Endothelial cell of hepatic sinusoid (primary cell): ENCODE measurements around the gene MGAT4C.

Experiments used
- in situ Hi-C: cut with HindIII; loops from 2 replicates; pipeline ENCODE4 v1.10.0; 2017; ENCODE audit warnings: low sequenced_read_pairs

Gene MGAT4C

DNA sequence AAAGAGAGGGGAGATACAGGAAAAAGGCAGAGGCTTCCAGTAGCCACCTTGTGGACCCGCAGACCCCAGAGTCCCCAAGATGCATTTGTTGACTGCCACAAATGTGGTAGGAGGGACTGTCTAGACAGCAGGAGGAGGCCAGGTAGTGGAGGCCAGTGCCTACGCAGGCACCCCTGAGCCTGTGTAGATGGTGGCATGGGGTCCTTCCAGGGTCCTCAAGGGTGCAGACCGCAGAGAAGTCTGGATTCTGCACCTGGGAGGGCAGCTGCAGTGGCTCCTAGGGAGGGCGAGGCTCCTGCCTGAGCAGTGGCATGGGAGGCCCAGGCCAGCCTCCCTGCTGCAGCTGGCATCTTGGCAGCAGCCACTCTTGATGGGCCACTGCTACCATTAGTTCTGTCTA lies 262.4 kb downstream of the MGAT4C start:
- in situ Hi-C loops: no loop called here

DNA sequence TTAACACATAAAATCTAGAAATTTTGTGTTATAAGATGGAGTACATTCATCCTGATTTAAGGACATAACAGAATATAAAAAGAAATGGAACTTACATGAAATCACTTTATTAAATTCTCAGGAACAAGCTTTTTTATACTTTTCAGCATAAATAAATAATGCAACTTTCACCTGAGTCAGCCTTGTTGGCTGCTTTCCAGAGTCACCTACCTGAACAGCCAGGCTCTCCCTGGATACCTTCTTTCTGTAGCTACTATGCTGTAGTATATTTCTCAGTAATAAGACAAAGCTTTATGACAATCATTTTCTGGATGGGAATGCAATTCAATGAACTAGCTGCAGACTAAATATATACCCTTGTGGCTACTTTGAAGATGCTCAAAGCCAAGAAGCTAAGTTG lies 270.2 kb downstream of the MGAT4C start:
- in situ Hi-C loops: no loop called here

DNA sequence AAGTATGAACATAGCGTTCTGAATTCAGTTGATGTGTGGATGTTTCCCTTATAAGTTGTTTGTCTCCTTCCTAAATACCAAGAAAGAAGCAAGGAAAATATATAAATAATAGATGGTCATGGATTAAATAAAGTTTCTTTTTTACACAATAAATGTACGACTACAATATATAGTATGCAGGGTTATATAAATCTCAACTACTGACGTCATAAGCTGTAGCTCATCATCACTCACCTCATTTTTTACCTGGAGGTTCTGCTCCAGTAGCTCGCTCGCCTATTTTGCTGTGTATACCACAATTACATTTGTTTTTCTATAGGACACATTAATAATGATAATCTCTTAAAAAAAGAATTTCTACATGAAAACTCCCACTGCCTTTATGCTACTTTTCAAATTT lies 272.6 kb downstream of the MGAT4C start:
- in situ Hi-C loops: no loop called here

DNA sequence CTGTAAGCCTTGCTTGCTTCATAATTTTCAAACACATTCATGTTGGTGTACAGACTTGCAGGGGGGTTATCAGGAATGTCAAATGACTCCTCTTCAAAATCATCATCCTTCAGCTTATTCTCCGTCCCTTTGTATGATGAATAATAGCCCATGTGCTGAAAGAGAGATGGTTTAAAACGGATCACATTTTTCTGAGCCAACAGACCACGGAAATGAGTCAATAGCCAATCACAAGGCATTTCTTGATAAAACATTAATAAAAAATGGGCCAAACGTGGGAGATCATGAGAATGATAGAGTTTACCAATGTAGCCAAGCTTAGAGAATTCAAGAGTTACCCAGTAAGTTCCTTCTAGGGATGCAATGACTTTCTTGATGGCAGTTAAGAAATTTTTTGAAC lies 276.6 kb downstream of the MGAT4C start:
- in situ Hi-C loops: no loop called here

DNA sequence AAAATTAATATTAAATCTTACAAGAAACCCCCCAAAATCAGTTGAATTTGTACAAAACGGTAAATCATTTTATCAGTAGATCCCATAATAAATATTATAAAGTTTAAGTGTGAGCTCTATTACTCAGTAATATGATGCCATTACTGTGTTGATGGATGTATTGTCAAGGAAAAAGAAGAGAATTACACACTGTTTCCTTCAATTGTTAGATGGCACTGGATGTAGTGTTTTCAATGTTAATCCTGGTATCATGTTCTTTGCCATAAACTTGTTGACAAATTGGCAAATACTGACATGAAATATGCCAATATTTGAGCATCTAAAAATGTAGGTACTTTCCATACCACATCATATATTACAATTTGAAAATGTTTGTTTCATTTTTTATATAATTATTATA lies 280.5 kb downstream of the MGAT4C start:
- in situ Hi-C loops: no loop called here

DNA sequence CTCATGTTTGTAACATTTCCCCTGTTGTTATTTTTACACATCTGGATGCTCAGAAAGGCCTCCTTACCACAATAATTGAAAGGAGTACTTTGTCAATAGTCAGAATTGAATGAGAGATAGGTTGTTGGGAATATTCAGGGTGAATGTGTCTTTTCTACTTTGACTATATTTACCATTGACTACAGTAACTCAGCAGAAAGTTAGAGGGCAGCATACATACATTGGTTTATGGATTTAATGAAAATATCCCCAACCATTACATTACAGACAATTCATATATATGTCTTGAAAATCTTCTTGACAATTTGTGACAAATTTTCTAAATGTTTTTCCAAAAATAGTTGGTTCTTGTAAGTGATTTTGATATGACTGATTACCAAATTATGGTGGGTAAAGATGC lies 284.4 kb downstream of the MGAT4C start:
- in situ Hi-C loops: no loop called here

DNA sequence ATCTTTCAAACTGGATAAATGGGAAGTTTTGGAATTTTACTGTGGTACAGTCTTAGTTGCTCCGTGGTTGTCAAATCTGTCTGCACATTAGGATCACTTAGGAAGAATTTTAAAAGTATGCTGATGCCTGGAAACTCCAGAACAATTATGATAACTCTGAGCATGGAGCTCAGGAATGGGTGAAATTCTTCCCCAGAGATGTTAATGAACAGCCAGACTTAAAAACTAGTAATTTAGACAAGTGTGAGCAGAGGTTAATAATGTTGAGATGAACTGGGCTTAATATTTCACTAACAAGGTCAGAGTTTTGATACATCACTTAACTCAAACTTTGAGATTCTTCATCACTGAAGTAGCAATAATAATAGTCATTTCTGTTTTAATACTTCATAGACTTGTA lies 287.6 kb downstream of the MGAT4C start:
- in situ Hi-C loops: no loop called here

DNA sequence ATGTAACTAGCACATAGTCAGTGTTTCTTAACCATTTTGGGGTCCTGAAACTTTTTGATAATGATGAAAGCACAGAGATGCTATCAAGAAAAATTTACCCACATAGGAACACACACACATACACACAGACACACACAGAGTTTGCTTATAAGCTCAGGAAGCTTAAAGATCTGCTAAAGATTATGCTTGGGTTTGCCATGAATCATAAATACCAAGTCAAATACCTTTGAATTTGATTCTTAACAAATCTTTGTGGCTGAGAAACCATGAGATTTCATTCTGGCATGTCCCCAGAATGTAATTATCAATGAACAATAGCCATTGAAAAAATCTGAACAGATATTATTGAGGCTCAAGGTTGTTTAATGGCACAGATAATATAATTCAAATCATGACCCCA lies 292.9 kb downstream of the MGAT4C start:
- in situ Hi-C loops: no loop called here

DNA sequence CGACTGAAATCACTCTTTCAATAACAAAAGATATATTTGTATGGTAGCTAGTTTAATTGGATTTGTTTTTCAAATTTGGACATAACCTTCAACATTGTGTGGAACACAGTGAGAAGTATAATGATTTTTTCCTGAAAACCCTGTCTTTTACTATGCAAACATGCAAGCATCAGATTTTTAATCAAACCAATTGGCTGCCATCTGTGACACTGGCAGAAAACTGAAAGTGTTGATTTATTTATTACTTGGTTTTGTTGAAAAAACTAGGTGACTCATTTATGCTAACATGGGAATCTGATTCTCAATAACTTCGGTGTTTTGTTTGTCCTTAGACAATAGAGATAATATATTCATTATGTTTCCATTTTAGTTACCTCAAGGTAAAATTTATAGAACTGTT lies 300.1 kb downstream of the MGAT4C start:
- in situ Hi-C loops: no loop called here

DNA sequence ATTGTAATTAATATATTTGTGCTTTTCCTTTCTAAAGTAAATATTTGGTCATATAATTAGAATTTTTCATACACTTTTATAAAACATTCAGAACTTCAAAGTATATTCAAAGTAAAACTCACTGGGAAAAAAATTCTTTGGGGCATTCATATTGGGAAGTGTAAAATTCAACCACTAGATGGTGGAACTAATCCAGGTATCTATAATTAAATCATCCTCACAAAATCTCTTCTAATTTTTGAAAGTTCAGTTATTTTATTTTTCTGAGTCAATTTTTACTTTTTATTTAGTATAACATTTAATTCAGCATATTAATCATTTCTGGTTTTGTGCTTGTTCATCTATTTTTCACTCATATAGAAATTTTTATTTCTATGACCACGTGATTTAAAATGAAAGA lies 301.1 kb downstream of the MGAT4C start:
- in situ Hi-C loops: no loop called here

DNA sequence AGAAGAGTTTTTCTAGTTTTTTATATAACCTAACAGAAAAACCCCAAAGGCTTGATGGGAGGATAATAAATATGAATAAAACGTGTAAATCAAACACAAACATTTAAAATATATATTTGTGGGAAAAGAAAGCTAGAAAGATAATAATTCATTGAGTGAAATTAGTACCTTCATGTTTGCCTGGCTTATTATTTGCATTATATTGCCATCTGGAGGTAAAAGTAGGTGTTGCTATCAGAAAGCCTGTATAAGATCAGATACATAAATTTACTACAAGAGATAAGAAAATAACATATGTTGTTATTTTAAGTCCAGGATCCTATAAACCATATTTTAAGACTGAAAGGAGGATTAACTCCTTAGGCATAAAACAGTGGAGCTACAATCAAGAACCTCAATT lies 304.4 kb downstream of the MGAT4C start:
- in situ Hi-C loops: no loop called here

DNA sequence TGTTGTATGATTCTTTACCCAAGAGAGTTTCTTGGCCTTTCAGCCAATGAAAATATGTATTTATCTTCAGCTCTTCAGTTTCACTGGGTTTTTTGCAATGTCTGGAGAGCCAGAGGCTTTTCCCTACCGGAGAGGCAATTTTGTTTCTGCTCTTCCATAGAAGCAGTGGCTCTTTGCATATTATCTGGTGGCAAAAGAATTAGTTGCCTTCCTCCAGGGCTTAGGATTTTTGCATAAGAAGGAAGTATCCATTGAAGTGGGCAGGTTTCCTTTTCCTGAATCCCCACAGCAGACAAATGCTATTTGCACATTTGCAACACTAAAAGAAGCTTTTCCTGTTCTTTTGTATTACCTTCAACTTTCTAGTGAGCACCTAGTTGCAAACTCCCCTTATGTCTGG lies 306.9 kb downstream of the MGAT4C start:
- in situ Hi-C loops: no loop called here

DNA sequence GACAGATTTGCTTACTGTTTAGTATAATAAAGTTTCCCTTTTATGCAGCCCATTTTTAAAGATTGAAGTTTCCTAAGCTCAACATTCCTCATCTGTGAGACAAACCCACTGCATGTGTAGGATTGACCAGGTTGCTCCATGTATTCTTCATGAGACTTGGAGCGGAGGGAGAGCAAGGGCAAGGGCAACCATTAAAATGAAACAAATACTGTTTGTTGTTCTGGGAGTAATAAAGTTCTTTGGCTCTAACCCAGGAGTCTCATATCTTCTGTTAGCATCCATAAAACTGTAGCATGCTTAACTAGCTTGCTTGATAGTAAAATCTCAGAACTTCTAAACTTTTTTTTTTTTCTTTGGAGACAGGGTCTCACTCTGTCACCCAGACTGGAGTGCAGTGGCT lies 307.9 kb downstream of the MGAT4C start:
- in situ Hi-C loops: no loop called here

DNA sequence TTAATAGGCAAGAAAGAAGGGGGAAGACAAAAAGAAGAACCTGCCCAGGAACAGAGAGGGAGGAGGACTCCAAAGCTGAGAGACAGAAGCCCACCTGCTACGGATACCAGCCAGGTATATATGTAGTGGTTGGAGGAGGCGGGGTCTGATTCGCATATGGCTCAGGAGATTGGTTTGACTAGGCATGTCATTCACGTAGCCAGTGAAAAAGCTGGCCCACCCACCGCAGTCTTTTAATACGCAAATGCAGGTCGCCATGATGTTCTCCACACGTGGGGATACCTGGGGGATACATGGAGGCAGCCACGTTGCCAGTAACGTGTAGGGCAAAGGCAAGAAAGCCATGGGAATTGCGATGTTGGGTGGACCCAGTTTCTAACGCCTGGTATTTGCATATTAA lies 308.9 kb downstream of the MGAT4C start:
- in situ Hi-C loops: no loop called here

DNA sequence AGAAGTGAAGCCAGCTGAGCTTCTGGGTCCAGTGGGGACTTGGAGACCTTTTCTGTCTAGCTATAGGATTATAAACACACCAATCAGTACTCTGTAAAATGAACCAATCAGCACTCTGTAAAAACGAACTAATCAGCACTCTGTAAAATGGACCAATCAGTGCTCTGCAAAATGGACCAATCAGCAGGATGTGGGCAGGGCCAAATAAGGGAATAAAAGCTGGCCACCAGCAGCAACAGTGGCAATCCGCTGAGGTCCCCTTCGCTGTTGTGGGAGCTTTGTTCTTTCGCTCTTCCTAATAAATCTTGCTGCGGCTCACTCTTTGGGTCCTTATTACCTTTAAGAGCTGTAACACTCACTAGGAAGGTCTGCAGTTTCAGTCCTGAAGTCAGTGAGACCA lies 309.8 kb downstream of the MGAT4C start:
- in situ Hi-C loops: no loop called here

DNA sequence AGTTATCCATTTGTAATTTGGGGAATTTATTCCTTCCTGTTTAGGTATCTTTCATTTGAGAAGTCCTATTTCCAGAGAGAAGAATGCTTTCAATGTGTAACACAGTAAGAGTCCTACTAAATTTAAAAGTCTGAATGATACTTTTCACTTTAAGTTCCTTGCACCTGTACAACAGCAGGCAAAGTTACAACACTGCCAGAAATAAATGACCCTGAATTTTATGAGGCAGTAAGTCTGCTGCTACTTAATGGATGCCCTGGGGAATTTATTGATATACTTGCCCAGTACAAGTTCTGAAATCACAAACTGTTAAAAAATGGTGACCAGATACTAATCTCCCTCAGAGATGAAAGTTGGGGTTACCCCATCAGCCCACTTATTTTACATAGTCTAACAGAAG lies 329.0 kb downstream of the MGAT4C start:
- in situ Hi-C loops: no loop called here

DNA sequence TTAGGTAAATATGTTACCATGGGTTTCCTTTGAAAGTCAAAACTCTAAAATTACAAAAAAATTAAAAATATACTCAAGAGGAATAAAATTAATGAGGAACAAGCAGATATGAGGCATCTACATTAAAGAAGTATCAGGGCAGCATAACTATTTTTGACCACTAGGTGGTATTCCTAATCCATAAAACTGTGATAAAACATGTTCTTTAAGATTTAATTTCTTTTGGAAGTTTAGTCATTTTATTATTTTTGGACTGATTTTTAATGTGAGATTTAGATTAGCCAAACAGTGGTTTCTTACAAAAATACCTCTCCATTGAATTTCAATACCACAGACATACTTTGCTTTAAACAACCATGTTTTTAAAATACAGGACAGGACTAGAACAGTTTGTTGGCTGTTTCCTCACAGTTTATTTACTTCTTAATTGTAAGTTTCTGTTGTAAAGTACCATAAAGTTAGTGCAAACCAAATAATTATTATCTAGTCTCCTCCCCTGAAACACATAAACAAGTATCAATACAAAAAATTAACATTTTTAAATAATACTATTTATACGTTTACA lies 332.3 kb downstream of the MGAT4C start:
- in situ Hi-C loops: no loop called here

DNA sequence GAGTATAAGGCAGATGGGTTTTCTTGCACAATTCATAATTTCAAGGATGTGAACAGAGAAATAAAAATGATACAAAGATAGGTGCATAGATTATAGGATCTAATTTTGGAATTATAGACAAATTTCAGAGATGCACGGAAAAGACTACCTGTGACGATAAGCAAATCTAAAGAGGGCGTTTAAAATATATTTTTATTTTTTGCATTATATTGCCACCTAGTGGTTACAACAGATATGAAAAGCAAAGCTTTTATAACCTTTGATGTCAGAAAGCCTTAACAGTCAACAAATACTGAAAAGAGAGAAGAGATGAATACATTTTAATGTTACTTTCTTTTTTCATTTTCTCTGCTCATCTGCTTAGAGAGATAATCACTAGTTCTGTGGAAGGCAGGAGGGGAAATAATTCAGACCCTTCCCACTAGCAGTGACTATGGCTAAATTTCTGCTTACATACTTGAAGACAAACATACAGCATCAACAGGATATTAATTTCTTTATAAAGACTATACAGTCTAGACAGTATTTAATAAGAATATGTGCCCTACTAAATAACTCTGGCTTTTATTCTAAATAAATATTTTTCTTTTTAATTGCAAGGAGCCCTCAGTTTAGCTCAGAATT lies 335.8 kb downstream of the MGAT4C start:
- in situ Hi-C loops: no loop called here
